HFF-Myc (cell line): Measurements from ENCODE around the gene SLC2A1.

Source experiments
- DNase-seq: peaks from one replicate; pipeline ENCODE4 v3.0.0-alpha.2; 2011; ENCODE audit warnings: low read depth; ENCODE audit errors: extremely low read depth
- H3K4me3 ChIP-seq: replicated peaks from 2 replicates; pipeline ENCODE4 v1.5.1; 2011; ENCODE audit warnings: low read depth, mild to moderate bottlenecking, control low read depth, low read length
- CTCF ChIP-seq: IDR thresholded peaks from 2 replicates; pipeline ENCODE4 v1.5.1; 2012; ENCODE audit warnings: mild to moderate bottlenecking, low read depth, low read length, control low read depth; ENCODE audit errors: missing control alignments

Gene SLC2A1

DNA sequence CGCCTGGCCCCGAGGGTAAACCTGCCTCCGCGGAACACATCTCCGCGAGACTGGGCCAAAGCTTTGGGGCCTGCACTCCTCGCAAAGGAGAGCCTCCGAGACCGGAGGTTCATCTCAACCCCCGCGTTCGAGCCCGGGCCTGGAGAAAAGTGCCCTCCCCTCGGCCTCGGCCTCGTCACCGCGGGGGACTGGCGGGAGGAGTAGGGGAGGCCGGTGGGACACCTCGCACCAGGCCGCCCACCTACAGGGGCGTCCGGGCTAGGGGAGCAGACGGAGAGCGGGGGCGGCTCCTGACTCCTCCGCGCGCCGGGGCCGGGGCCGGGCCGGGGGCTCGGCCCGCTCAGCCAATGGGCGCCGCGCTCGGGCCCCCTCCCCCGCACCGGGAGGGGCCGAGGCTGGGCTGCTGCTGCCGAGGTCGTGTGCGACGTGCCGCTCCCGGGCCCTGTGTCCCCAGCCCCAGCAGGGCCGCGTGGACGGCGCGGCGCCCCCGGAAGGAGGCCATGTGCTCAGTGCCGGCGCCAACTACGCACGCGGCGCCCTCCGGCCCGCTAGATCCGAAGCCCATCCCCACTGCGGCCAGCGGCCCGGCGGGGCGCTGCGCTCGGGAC is 684 bp downstream of the SLC2A1 start:
- TF ChIP-seq CTCF: no peak
- DNase-seq: no peak
- H3K4me3 ChIP-seq: peak overlapping the region; percentile 87

GRCh38 chr1:42957229-42957879 is 1.3 kb downstream of the SLC2A1 start:
- DNase-seq: no peak
- TF ChIP-seq CTCF: no peak
- H3K4me3 ChIP-seq: peak overlapping the region; percentile 87

GRCh38 chr1:42956739-42957138 is 1.9 kb downstream of the SLC2A1 start:
- TF ChIP-seq CTCF: no peak

DNA sequence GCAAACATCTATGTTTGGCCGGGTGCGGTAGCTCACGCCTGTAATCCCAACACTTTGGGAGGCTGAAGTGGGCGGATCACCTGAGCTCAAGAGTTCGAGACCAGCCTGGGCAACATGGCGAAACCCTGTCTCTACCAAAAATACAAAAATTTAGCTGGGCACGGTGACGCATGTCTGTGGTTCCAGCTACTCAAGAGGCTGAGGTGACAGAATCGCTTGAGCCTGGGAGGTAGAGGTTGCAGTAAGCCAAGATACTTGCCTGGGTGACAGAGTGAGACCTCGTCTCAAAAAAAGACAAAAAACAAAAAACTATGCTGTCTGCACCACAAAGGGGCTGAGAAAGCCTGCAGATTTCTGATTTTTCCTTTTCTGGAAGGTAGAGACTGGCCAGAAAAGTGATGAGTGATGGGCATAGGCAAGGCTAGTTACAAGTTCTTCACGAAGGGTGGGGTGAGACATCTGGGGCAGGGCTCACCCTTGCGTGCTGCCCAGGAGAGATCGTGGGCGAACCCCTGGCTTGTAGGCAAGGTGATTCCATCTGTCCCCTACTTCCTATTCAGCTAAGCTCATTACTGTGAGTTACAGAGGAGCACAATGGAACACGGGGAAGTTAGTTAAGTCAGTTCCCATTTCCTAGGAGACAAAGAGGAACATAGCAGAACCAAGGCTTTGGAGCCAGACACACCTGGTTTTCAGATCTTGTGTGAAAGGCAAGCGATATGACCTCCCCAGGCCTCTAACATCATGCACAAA is 3.2 kb downstream of the SLC2A1 start:
- H3K4me3 ChIP-seq: peak overlapping the region; percentile 87
- no peak for DNase-seq
- TF ChIP-seq CTCF: no peak

More at GRCh38 chr1:42956739-42957138, 1.9 kb downstream of the SLC2A1 start:
- H3K4me3 ChIP-seq: peak overlapping the region; percentile 87
- no peak for DNase-seq

DNA sequence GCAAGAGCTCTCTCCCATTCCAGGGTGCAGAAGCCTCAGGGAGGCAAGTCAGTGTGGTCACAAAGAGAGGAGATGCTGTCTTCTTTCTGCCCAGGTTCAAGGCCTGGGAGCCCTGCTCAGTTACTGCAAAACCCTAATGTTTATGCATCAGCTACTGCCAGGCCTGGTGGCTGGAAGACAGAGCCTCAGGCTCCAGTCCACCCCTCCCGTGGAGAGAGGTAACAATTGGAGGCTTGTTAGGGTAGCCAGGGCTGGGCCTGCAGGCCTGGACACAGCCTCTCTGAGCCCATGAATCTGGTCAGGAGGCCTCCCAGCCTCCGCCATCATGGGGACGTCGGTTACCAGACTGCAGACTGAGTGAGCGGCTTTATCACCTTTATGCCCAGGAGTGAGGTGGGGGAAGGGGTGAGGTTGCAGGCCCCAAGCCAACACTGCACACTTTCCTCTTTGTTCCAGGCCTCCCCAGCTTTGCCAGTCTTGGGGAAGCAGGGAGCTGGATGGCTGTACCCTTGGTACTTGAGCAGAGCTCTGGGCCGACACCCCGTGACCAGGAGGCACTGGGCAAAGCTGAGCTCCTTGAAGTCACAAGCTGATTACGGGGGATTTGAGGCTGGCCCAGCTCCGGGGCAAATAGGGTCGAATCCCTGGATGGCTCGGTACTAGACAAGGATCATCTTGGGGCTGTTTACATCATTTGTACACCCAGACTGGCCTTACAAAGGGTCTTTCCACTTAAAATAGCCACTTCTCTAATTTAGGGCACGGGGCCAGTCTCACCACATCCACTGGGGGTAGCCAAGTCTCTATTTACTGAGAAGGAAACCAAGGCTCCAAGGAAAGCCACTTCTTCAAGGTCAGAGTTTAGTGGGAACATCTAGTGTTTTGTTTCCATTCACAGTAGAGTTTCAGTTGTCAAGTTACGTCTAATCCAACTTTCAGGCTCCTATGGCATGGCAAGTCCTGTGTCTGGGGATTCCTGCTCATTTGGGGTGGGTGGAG is 5.2 kb downstream of the SLC2A1 start:
- no peak for DNase-seq
- no peak overlapping the region for H3K4me3 ChIP-seq
- TF ChIP-seq CTCF: no peak

GRCh38 chr1:42952303-42953001 is 6.2 kb downstream of the SLC2A1 start:
- no peak for TF ChIP-seq CTCF
- no peak overlapping the region for H3K4me3 ChIP-seq
- DNase-seq: no peak
